ENCODE results near the gene NUDC. TPM values are rescaled to one million over a fixed set of nuclear protein-coding genes. Genes with fewer than 3 reads are reported as not detected.

The NUDC gene
- total RNA-seq, 1 donor from 2014 or later: 72.5 TPM

Other genes starting within 250 kb of the NUDC start
- 27.5 TPM for gene ARID1A, start 225.7 kb upstream of the NUDC start, total RNA-seq
- gene PIGV, start 133.8 kb upstream of the NUDC start, total RNA-seq: 6.1 TPM
- gene ZDHHC18, start 95.1 kb upstream of the NUDC start, total RNA-seq: 17.7 TPM
- not detected for gene SFN, start 58.6 kb upstream of the NUDC start, total RNA-seq
- gene GPN2, start 31.5 kb upstream of the NUDC start, total RNA-seq: 14.9 TPM
- gene GPATCH3, start 21.3 kb upstream of the NUDC start, total RNA-seq: 10.9 TPM
- gene NR0B2, start 7.8 kb upstream of the NUDC start, total RNA-seq: 4.7 TPM
- gene KDF1, start 38.7 kb downstream of the NUDC start, total RNA-seq: 0.68 TPM
- gene TRNP1, start 71.9 kb downstream of the NUDC start, total RNA-seq: 26.9 TPM
- gene TENT5B, start 91.1 kb downstream of the NUDC start, total RNA-seq: 41.8 TPM
- gene SLC9A1, start 233.4 kb downstream of the NUDC start, total RNA-seq: 20.2 TPM

Data from Right ventricle myocardium inferior (tissue), 1 donor.